Sigmoid colon (tissue), 3 donors: ENCODE results near the gene EMX2.

Experiments
- POLR2A ChIP-seq, 2 donors: fragments of 450-650 bp; IDR thresholded peaks; one replicate each; pipeline ENCODE4 v1.6.1; 2016; ENCODE audit warnings: antibody characterized with exemption in 2 of 2, mild to moderate bottlenecking in 2 of 2, moderate library complexity in 2 of 2
- TF ChIP-seq, protein P1 (sequence below), 4 experiments: fragments of 450-650 bp in 3 of 4; fragments of 200-600 bp in 1 of 4; IDR thresholded peaks; one replicate each; pipeline ENCODE4 v1.5.1; 2016 to 2019; ENCODE audit warnings: antibody characterized with exemption in 4 of 4, mild to moderate bottlenecking in 3 of 4, moderate library complexity in 2 of 4

DNA sequence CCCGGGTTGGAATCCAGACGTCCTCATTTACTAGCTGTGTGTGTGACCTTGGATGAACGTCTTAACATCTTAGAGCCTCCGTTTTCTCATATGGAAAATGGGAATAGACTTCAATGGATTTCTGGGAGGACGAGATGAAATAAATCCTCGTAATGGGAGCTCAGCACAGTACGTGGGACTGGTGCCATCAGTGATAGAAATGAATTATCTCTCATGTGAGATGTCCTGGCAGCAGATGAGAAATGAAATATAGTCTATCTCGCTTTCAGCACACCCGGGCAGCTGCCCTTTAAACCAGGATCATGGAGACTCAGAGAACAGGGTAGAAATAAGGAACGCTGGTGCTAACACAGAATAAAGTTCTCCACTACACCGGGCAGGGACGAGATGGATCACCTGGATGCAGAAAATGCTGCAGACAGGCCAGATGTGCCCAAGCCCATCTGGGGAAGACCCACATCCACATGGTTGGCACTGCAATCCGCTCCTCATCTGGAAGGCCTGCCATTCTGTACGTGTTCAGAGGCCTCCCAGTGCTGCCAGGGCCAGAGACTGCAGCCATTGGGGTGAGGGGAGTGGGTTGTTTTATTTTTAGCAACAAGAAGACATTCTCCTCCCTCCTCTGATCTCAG is 11.1 kb upstream of the EMX2 start:
- TF ChIP-seq POLR2A (IDR thresholded peaks at IDR 0.05) = no peak
- TF ChIP-seq, protein P1, sequence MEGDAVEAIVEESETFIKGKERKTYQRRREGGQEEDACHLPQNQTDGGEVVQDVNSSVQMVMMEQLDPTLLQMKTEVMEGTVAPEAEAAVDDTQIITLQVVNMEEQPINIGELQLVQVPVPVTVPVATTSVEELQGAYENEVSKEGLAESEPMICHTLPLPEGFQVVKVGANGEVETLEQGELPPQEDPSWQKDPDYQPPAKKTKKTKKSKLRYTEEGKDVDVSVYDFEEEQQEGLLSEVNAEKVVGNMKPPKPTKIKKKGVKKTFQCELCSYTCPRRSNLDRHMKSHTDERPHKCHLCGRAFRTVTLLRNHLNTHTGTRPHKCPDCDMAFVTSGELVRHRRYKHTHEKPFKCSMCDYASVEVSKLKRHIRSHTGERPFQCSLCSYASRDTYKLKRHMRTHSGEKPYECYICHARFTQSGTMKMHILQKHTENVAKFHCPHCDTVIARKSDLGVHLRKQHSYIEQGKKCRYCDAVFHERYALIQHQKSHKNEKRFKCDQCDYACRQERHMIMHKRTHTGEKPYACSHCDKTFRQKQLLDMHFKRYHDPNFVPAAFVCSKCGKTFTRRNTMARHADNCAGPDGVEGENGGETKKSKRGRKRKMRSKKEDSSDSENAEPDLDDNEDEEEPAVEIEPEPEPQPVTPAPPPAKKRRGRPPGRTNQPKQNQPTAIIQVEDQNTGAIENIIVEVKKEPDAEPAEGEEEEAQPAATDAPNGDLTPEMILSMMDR (IDR thresholded peaks at IDR 0.05) = no peak
